ENCODE data around the gene CYB5B.

The CYB5B gene

DNA sequence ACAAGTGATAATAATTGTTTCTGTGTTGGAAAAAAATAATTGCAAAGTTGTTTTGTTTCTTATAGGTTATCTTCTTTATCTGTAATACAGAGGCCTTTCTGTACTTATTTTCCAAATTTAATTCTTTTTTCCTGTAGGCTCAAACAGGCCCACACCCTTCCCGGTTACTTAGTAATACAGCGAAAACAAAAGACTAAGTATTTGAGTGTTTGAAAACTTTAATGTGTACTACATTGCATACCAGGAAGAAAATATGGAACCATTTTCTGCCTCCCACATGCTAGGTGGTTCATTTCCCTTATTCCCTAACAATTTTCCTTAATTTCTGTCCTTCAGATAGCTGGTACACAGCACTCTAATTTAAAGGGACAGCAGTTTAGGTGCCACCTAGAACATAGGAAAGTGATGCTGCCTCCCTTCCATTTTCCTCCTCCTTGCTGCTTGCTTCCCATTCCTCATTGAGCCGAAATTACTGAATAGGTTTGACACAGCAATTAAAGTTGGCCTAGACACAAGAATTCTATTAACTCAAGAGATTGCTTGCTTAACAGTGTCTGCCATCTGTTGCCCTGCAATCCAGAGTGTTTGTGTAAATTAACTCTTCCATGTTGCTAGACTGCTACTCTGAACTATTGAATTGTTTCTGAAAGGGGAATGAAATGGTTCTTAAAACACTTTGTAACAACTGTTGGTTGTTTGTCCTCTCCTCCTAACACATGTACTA is 24.2 kb downstream of the CYB5B start:
- DNase-seq, result no peak

DNA sequence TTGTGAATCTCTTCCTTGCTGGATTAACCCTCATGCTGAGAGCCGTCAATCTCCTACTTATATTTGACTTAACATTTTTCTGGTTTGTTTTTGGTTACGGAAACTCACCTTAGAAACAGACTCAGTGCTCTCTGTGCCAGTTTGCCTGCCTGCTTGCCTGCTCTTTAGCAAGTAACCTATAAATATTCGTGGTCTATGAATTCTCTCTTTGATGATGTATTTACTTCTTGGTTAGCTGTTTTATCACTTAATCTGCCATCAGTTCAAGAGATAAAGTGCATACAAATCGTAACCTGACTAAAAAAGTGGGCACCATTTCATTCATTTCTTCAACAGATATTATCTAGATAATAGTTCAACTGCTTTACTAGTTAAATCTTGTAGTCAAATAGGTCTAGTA is 26.7 kb downstream of the CYB5B start:
- DNase-seq, result no peak

DNA sequence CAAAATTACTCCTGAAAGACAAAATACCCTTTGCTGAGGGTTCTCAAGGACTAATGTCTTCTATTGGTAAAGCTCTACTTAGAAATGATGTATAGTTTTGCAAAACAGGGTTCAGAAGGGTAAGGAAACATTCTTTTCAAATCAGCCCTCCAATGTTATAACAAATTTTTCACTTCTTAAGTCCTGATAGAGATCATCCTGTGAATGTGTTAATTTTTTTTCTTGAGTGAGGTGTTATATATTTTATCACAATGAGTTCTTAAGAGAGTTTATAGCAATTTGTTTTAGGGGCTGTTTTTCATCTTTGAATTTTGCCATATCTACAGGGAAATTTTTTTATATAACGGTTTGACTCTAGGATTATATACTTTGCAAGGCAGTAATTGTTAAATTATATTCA is 29.5 kb downstream of the CYB5B start:
- DNase-seq, result no peak

- DNase-seq, result no peak
Observed at GRCh38 chr16:69463876-69464275, 39.5 kb downstream of the CYB5B start.

DNA sequence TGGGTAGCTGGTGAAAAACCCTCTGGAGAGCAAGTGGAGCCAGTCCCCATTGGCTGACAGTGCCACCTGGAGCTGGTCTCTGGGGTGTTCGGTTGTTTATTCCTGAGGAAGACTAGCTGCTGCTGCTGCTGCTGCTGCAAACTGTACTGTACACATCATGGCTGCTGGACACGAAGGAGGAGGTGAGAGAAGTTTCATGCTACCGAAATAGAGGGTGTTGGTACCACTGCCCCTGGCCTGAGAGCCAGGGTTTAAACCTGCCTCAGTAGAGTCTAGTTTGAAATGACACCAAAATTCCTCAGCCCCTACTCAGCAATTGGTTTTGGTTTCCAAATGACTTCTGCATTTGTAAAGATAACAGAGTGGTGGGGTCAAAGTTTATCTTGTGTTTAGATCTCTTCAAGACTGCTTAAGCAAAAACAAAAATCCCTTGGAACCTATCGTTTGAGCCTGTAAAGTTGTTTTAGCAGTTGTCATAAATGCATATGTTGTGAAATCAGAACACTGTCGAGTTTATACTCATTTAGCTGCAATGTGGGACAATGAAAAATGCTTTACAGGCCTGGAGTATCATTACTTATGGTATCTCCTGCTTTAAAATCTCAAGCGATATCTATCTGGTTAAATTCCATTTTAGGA is 40.8 kb downstream of the CYB5B start:
- DNase-seq, result no peak

DNA sequence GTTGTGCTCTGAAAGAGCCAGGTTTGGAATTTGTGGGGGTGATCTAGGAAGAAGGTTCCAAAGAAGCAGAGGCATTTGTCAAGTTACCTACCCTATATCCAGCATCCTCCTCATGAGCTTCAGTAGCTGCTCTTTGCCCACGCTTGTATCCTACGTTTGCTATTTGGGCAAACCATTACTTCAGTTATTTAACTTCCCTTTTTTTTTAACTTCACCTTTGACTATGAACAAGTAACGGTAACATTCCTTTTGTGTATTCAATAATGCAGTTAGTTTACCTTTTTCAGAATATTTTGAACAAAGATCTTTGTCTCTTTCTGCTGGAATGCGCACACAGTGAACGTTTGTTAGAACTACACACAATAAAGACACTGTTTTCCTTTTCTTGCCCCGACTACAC is 41.5 kb downstream of the CYB5B start:
- DNase-seq, result no peak

- DNase-seq, result no peak
Observed at GRCh38 chr16:69466547-69466946, 42.1 kb downstream of the CYB5B start.

DNA sequence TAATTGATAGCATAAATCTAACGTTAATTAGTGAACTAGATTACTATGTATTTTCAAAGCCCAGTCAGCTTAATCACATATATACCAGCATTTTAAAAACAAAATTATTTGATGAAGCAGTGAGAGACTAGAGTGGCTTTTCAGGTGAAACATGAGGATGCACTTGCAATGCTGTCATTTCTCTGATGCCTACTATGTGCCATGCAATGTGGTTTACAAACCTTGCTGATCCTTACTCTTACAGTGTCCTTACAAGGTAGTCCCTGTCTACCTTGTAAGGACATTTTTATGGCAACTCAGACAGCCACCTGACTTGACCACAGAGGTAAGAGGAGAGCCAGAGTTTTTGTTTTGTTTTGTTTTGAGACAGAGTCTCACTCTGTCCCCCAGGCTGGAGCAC is 42.7 kb downstream of the CYB5B start:
- no peak for DNase-seq

GRCh38 chr16:69467531-69468204 is 43.2 kb downstream of the CYB5B start:
- DNase-seq, result no peak

GRCh38 chr16:69469807-69470561 is 45.6 kb downstream of the CYB5B start:
- peak; percentile 13 to 60 for DNase-seq

DNA sequence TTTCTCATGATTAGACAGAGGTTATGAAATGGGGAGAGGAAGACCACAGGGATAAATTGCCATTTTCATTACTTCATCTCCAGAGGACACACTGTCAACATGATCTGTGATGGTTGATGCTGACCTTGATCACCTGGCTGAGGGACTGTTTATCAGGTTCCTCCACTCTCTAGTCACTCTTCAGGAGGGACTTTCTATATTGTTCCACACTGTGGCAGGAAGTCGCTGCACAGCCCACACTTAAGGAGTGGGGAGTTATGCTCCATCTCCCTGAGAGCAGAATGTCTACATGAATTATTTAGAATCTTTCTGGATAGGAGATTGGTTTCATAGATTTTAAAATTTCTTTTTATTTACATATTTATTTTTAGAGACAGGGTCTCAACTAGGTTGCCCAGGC is 46.7 kb downstream of the CYB5B start:
- no peak for DNase-seq

DNA sequence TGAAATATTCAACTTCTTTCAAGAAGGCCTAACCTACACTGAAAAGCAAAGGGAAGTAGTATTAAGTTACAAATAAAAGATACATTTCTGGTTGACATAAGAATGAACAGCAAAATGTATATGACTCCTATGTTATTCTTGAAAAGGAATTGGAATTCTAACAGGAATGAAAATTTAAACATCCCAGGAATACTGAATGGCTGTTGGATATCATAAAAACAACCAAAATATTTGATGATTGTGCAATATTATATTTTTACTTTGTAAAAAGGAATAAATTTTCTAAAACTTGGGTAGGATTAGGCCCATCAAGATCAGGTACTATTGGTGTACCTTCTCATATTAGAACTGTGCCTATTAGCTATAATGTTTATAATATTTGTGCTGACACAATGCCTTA is 50.0 kb downstream of the CYB5B start:
- DNase-seq, result no peak

DNA sequence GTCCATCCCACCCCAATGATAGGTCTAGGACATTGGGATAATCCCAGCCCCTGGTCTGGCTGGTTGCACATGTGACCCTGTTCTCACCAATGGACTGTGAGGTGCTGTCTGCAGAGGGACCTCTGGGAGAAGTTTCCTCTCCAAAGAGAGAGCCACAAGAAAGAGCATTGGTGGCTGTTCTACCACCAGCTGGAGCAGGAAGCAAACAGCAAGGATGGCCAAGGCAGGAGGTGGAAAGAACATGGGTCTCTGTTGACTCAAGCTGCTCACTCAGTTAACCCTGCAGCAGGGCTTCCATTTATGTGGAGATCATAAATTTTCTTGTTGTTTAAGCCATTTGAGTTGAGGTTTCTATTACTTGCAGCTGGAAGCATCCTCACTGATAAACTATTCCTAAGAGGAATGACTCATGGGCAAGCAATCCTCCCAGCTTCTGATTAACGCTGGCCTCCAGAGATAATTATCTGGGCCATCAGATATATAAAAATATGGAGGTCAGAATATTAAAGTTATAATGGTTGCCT is 52.6 kb downstream of the CYB5B start:
- DNase-seq, result no peak

- peak; percentile 70 to 77 for DNase-seq
Observed at GRCh38 chr16:69477546-69477945, 53.1 kb downstream of the CYB5B start.

DNA sequence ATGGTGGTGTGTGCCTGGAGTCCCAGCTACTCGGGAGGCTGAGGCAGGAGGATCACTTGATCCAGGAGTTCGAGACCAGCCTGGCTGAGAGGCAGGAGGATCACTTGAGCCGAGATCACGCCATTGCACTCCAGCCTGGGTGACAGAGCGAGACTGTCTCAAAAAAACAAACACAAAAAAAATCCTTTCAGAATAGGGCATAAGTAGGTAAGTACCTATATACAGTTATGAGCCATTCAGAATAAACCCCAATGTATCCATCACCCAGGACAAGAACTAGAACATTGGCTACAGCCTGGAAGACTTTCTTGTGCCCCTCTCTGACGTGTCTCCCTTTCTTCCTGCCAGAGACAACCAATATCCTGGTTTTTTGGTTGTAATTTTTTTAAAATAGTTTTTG is 54.3 kb downstream of the CYB5B start:
- no peak for DNase-seq

DNA sequence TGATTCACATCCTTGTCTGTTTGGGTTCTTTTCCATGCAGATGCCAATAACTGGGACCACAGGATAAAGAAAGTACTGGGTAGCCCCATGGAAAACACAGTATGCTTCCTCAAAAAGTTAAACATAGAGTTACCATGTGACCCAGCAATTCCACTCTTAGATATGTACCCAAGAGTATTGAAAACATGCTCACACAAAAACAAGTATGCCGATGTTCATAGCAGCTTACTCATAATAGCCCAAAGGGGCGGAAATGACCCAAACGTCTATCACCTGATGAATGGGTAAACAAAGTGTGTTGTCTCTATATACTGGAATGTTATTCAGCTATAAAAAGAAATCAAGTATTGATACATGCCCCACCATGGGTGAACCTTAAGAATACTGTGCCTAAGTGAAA is 55.4 kb downstream of the CYB5B start:
- DNase-seq, result no peak

DNA sequence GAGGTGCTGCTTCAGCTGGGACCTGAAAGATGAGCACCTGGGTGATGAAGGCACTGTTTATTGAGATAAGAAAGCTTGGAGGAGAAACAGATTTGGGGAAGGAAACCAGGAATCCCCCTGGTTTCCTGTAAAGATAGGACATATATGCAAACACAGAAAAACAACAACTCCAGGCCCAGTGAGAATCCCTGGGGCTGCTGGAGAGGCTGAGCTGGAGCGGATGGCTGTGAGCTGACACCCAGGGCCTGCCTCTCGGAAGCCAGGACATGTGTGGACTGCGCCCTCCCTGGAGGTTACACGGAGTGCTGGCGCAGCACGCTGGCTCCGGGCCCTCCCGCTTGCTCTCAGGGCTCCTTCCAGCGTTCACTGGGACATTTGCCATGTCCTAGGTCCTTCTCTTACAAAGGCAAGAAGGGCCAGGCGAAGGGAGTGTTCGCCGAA is 57.5 kb downstream of the CYB5B start:
- DNase-seq, result no peak

GRCh38 chr16:69482410-69482991 is 58.1 kb downstream of the CYB5B start:
- no peak for DNase-seq

GRCh38 chr16:69483611-69484010 is 59.2 kb downstream of the CYB5B start:
- no peak for DNase-seq

DNA sequence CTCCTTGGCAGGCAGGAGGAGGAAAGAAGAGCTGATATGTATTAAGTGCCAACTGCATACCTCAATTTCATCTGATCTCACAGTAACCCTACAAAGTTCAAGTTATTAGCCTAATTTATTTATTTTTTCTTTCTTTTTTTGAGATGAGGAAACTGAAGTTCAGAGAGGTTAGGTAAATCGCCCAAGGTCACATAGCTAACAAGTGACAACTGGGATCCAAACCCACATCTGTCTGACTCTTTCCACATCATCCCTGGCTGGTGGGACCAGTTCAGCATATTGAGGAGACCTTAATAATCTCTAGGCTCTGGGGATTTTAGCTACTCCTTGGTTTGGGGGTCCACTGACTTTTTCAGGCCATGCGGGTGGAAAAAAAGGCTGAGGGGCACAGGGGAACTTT is 60.9 kb downstream of the CYB5B start:
- DNase-seq, result no peak

GRCh38 chr16:69485816-69486215 is 61.4 kb downstream of the CYB5B start:
- no peak for DNase-seq

DNA sequence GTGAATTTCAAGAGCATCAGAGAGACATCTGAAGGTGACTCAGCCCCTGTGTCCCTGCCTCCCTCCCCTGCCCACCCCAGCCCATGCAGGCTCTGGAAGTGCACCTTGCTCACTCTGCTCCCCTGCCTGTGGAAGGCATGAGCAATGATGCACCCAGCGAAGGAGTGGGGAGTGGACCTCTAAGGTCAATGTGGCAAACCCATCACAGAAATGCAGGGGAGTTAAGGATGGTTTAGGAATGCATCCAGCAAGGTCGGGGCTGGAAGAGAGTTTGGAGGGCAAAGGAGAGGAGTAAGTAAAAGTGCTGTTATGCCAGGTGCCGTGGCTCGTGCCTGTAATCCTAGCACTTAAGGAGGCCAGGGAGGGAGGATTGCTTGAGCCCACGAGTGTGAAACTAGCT is 61.9 kb downstream of the CYB5B start:
- no peak for DNase-seq

GRCh38 chr16:69486724-69487123 is 62.3 kb downstream of the CYB5B start:
- DNase-seq, result no peak
